Activated CD4-positive, alpha-beta T cell treated with anti-CD3 and anti-CD28 coated beads, Interleukin-2, amount 50 U/mL, for 4 hours (primary cell): ENCODE measurements around the gene CST3.
"Not testable (repeated sequence)": the region's sequence is repeated elsewhere in the genome, so short reads cannot be mapped to it uniquely, and the experiment has no call there.

Experiments
- DNase-seq, 2 experiments: peaks; one replicate each; pipeline ENCODE4 v3.0.0-alpha.2; 2020

CST3 gene

GRCh38 chr20:23641936-23642751 is 4.4 kb upstream of the CST3 start:
- no peak for DNase-seq

- no peak for DNase-seq
Observed at GRCh38 chr20:23640671-23641667, 3.2 kb upstream of the CST3 start.

- DNase-seq: no peak
Observed at GRCh38 chr20:23640018-23640601, 2.4 kb upstream of the CST3 start.

DNA sequence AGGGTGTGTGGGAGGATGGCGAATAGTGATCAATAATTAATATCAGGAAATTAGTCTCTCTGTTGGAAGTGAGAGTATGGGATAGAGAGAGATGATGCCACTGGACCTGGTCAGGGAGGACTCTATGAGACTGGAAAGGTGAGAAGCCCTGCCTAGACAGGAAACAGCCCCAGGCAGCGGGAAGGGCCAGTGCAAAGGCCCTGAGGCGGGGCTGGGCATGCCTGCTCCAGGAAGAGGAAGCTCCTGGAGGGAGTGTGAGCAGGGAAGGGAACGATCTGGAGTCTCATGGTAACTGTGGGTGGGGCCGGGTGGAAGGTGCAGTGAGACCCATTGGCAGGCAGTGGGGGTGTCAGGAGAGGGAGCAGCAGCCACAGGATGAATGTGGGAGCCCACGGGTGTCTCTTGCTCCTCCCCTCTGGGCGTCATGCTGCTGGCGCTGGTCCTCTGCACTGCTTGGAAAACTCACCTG is 1.8 kb upstream of the CST3 start:
- DNase-seq: no peak

DNA sequence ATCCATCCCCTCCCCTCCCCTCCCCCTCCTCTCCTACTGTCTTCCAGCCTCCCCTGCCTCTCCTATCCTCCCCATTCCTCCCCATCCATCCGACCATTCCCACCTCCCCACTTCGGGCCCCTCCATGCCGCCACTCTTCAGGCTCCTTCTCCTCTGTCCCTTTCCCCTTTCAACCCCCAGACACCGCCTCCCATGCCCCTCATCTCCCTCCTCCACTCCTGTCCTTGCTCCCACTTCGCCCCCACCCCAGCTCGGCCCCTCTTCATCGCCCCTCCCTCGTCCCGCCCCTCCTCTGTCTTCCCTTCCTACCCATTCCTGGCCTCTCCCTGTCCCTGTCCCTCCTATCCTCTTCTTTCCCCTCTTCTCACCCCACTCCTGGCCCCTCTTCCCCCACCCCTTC is 554 bp upstream of the CST3 start:
- DNase-seq: no peak

GRCh38 chr20:23636908-23637281 is 860 bp downstream of the CST3 start:
- DNase-seq: no peak

GRCh38 chr20:23636182-23636907 is 1.4 kb downstream of the CST3 start:
- no peak for DNase-seq

DNA sequence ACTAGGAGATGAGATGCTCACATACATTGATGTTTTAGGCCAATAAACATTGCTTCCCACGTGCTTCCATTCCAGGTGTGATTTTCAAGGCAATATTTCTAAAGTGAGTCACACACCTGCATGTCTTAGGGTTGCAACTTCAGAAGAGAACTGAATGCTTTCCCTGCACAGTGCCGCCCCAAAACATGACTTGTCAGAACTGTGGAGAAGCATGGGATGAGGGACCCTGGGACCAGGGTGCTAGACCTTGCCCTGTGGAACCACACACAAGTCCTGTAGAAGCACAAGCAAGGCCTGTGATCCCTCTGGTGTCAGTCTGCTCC is 2.0 kb downstream of the CST3 start:
- DNase-seq: not testable (repeated sequence)

DNA sequence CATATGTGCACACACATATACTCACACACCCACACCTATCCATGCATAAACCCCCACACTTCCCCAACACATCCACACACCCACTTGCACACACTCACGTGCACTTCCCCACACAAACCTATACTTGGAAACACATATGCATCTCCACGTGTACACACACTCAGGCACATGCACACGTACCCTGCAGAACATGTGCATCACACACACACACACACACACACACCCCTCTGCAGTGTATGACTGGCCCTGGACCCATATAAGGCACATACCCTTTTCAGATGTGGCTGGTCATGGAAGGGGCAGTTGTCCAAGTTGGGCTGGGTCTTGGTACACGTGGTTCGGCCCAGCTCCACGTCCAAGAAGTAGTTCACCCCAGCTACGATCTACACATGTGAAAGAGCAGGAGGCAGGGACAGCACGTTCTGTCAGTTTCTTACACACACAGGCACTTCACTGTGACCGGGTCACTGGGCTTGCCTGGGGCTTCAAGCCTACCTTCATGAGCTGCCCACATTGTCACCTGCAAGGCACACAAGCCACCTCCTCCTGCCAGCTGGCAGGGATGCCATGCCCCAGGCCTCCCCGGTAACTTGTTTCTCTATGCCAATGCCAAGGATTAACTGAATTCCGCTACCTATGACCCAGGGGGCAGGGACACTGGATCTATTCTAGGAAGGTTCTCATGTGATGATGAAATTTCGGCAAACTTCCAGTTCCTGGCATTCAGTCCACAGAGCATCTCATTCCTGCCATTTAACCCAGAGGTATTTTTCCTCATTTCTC is 2.6 kb downstream of the CST3 start:
- DNase-seq: no peak

DNA sequence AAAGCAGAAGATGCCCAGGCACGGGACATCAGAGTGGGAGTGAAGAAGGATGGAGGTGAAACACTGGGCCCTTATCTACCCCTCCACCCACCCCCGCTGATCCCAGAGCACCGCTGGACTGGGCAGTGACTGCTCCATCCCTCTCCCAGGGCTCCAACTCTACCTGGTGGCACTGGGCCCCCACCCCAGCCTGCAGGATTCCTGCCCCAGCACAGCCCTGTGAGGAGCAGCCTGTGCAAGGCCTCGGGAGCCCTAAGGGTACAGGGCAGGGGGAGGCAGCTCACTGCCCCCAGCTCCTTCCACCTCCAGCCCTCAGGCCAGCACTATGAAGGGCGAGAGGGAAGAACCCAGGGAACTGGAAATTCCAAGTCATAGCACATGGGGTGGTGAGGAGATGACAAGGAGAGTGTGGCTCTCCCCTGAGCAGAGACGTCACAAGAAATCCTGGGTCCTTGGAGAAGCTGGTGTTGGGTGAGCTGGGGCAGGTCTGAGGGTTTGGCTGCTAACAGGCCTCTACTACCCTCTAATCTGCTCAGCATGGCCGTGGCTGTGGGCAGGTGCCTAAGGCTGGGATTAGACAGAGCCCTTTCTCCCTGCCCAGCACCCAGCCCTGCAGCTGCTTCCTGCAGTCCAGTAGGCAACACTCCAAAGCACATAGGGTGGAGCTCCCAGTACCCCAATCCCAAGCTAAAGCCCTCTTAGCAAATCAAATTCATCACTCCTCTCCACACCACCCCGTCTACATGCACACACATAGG is 3.5 kb downstream of the CST3 start:
- DNase-seq: no peak

- DNase-seq: no peak
Observed at GRCh38 chr20:23632711-23633573, 4.8 kb downstream of the CST3 start.

DNA sequence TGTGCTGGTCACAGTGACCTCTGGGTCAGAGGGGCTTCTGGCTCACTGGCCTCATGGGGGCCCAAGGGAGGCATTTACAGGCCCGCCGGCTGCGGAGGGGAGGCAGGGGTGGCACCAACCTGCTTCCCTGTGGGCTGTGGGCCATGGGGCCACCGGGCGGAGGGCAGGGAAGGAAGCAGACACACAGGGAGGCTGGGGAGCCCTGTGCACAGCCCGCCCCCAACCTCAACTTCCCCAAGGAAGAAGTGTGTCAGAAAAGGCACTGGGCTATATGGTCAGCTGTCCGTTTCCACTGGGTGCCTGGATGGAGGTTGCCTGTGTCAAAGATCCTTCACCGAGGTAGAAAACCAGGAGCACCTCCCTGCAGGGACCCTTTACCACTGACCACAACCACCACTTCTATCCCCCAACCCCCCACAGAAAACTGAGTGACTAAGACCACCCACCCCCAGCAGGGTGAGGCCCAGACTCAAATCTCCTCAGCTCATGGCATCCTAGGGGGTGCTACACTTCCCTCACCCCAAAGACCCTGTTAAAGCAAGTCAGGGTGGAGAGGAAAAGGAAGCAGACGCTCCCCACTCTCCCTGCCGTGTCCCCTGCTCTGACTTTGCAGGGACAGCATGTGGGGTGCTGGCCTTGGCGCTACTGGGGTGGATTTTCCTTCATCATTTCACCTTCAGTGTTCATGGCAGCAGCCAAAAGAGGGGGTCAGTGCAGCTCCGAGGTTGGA is 5.6 kb downstream of the CST3 start:
- no peak for DNase-seq

DNA sequence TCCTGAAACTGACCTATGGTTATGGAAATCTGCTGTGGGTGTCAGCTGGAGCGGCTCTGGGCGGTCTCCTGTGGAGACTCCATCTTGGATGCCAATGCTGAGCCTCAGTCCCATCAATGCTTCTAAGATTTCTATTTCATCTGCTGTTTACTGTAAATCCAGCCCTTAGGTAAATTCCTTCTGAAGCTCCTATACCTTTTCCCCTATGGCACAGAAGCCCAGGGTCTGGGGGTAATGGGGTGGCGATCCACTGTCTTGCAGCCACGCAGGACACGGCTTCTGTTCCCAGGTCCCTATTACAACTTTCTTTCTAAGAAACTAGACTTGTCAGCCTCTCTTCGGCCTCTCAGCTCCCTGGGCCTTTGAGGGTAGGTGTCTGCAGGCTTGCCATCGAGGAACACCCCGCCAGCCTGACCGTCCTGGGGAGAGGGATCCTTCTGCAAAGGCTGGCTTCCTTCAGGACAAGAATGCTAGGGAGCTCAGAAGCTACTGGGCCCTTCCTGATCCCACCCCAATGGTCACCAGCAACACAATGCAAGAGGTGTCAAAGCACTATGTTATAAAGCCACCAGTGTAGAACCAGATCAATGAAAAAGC is 6.4 kb downstream of the CST3 start:
- no peak for DNase-seq

DNA sequence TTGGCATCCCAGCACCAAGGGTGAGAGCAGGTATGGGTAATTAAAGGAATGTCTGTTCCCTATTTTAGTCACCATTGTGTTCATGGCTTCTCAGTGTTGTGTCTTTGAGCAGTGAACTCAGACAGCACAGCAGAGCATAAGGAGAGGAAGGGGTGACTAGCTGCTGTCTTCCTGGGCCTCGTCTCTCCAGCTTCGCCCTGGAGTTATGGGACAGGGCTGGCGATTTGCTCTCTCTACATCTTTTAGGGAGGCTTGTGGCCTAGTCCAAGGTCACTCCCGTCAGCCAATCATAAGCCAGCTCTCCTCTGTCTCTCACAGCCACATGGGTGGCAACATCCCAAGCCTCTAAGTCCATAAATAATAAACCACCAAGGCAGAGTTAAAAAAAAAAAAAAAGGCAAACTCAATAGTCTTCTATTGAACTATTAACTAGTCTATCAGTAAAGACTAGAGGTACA is 7.3 kb downstream of the CST3 start:
- no peak for DNase-seq

- DNase-seq: no peak
Observed at GRCh38 chr20:23629542-23630391, 8.0 kb downstream of the CST3 start.

- no peak for DNase-seq
Observed at GRCh38 chr20:23629017-23629541, 8.7 kb downstream of the CST3 start.

GRCh38 chr20:23628402-23629016 is 9.2 kb downstream of the CST3 start:
- no peak for DNase-seq
